GM18505 (cell line): ENCODE results near the gene CACNA2D2.

Experiments
- ATAC-seq: cut with Tn5 transposase; IDR thresholded peaks from one replicate; pipeline ENCODE4 v1.9.1; 2021; ENCODE audit not compliant: unreplicated experiment
- POLR2A ChIP-seq: IDR thresholded peaks from 4 replicates; pipeline ENCODE4 v1.6.1; 2011; ENCODE audit warnings: borderline replicate concordance; ENCODE audit not compliant: insufficient read depth, insufficient read length; ENCODE audit errors: extremely low read depth

Gene CACNA2D2

GRCh38 chr3:50374363-50375257, 128.8 kb downstream of the CACNA2D2 start:
- no peak for ATAC-seq
- TF ChIP-seq POLR2A, result no peak

- no peak for ATAC-seq
- TF ChIP-seq POLR2A, result no peak
Measured at GRCh38 chr3:50373146-50374051, 130.0 kb downstream of the CACNA2D2 start.

- no peak for TF ChIP-seq POLR2A
- no peak for ATAC-seq
Measured at GRCh38 chr3:50372349-50372748, 131.1 kb downstream of the CACNA2D2 start.

GRCh38 chr3:50371133-50371685, 132.2 kb downstream of the CACNA2D2 start:
- TF ChIP-seq POLR2A, result no peak
- no peak for ATAC-seq

GRCh38 chr3:50370594-50370993, 132.8 kb downstream of the CACNA2D2 start:
- no peak for TF ChIP-seq POLR2A
- no peak for ATAC-seq

GRCh38 chr3:50369012-50369670, 134.3 kb downstream of the CACNA2D2 start:
- no peak for ATAC-seq
- TF ChIP-seq POLR2A, result no peak

GRCh38 chr3:50365842-50366220, 137.6 kb downstream of the CACNA2D2 start:
- no peak for ATAC-seq
- TF ChIP-seq POLR2A, result no peak

- peak; percentile 84 for ATAC-seq
- peak; percentile 31 for TF ChIP-seq POLR2A
Measured at GRCh38 chr3:50365080-50365841, 138.2 kb downstream of the CACNA2D2 start.

GRCh38 chr3:50364573-50365079, 138.8 kb downstream of the CACNA2D2 start:
- TF ChIP-seq POLR2A, result no peak
- no peak for ATAC-seq

- ATAC-seq, result peak; percentile 9
- TF ChIP-seq POLR2A, result no peak
Measured at GRCh38 chr3:50359760-50360110, 143.7 kb downstream of the CACNA2D2 start.

- peak; percentile 97 for ATAC-seq
- TF ChIP-seq POLR2A, result peak; percentile 69
Measured at GRCh38 chr3:50358911-50359759, 144.3 kb downstream of the CACNA2D2 start, which contains the start of gene TMEM115. Gene TMEM115, minus strand, starts transcription at chr3:50359521. Its CDS starts 458 bp downstream, at chr3:50359063.
